K562 (cell line): ENCODE data around the gene PPARD.

Experiments
- BDP1 ChIP-seq: IDR thresholded peaks from 3 replicates; pipeline ENCODE4 v1.6.1; 2011; ENCODE audit not compliant: insufficient read length, insufficient read depth
- CCNT2 ChIP-seq: IDR thresholded peaks from 2 replicates; pipeline ENCODE4 v1.6.1; 2011; ENCODE audit warnings: borderline replicate concordance, low read depth, mild to moderate bottlenecking, moderate library complexity, mixed read lengths, low read length; ENCODE audit not compliant: insufficient read length; ENCODE audit errors: extremely low read depth
- CHCHD3 ChIP-seq: fragments of 250-450 bp; sonication (Bioruptor Pico); IDR thresholded peaks from 2 replicates; pipeline ENCODE4 v2.1.2; 2022; ENCODE audit warnings: mild to moderate bottlenecking
- CTCF ChIP-seq, 3 experiments: IDR thresholded peaks in 2 of 3; conservative IDR thresholded peaks in 1 of 3; 2 replicates each; pipeline ENCODE4 v1.5.1; 2011 to 2012; ENCODE audit warnings: low read length in 3 of 3, mild to moderate bottlenecking in 3 of 3, control low read depth in 2 of 3, improper control_type of control experiment in 1 of 3, inconsistent platforms in 1 of 3, low read depth in 1 of 3, mixed read lengths in 1 of 3, moderate library complexity in 1 of 3; ENCODE audit not compliant: insufficient read depth in 2 of 3
- EP300 ChIP-seq: IDR thresholded peaks from 2 replicates; pipeline ENCODE4 v1.6.1; 2012; ENCODE audit warnings: low read length, improper control_type of control experiment
- SMC3 ChIP-seq: conservative IDR thresholded peaks from 2 replicates; pipeline ENCODE4 v1.6.1; 2011; ENCODE audit warnings: low read depth, low read length, improper control_type of control experiment; ENCODE audit not compliant: insufficient read depth
- SP1 ChIP-seq: sonication (generic); formaldehyde crosslinking; IDR thresholded peaks from 2 replicates; pipeline ENCODE4 v1.8.1; 2022; ENCODE audit warnings: mild to moderate bottlenecking, missing genetic modification reagents
- SPI1 ChIP-seq: IDR thresholded peaks from 2 replicates; pipeline ENCODE4 v1.6.1; 2011; ENCODE audit warnings: low read depth, low read length, control low read depth, borderline replicate concordance
- SRF ChIP-seq, 2 experiments: fragments of 250-450, 450-650 bp in 1 of 2; sonication (Bioruptor Pico) in 1 of 2; sonication (generic) in 1 of 2; formaldehyde crosslinking; IDR thresholded peaks; 2 replicates each; pipeline versions ENCODE4 v1.5.0 to v1.5.1; 2020 to 2022; ENCODE audit warnings: mild to moderate bottlenecking in 1 of 2, missing genetic modification reagents in 1 of 2
- TF ChIP-seq, protein P1 (sequence below): conservative IDR thresholded peaks from 2 replicates; pipeline ENCODE4 v1.6.1; 2011; ENCODE audit warnings: low read depth, mild to moderate bottlenecking, low read length; ENCODE audit not compliant: control insufficient read depth
- TF ChIP-seq, protein P2 (sequence below): sonication (generic); formaldehyde crosslinking; IDR thresholded peaks from 2 replicates; pipeline ENCODE4 v1.9.0; 2022; ENCODE audit warnings: mild to moderate bottlenecking, missing genetic modification reagents

- TF ChIP-seq, protein P1, sequence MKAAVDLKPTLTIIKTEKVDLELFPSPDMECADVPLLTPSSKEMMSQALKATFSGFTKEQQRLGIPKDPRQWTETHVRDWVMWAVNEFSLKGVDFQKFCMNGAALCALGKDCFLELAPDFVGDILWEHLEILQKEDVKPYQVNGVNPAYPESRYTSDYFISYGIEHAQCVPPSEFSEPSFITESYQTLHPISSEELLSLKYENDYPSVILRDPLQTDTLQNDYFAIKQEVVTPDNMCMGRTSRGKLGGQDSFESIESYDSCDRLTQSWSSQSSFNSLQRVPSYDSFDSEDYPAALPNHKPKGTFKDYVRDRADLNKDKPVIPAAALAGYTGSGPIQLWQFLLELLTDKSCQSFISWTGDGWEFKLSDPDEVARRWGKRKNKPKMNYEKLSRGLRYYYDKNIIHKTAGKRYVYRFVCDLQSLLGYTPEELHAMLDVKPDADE, result no peak
- TF ChIP-seq CTCF (IDR thresholded peaks at IDR 0.05 in 2 of 3, conservative IDR thresholded peaks at IDR 0.05 in 1 of 3; ENCODE audit: insufficient read depth in 2 of 3, low read depth in 1 of 3, low read length in 3 of 3) (no peak), CHCHD3 (CRISPR knock-in tag) (no peak), SRF (CRISPR knock-in tag; IDR thresholded peaks at IDR 0.05) (no peak), SPI1 (no peak), SMC3 (no peak), EP300 (no peak), SP1 (CRISPR knock-in tag) (no peak), CCNT2 (no peak), BDP1 (no peak)
- TF ChIP-seq, protein P2, sequence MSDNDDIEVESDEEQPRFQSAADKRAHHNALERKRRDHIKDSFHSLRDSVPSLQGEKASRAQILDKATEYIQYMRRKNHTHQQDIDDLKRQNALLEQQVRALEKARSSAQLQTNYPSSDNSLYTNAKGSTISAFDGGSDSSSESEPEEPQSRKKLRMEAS (CRISPR knock-in tag), result no peak
Observed at GRCh38 chr6:35436071-35436857, 93.9 kb downstream of the PPARD start.
